ENCODE data around the gene UTS2B.

UTS2B gene

DNA sequence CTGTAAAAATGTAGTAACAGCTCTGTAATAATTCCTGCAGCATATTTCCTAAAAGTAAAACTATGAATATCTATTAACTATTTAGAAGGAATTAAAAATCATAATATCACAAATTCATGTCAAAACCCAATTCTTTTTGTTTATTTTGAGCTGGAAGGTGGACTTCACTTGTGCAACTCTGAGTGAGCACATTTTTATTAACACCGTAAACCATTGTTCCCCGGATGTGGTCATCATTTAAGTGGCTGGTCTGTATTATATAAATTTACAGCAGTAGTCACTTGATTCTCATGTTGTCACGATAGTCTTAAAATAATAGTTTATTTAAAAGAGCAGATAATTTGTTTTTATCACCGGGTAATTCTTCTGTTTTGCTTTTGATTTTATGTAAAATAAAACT is 43.0 kb upstream of the UTS2B start:
- TF ChIP-seq, protein P1, sequence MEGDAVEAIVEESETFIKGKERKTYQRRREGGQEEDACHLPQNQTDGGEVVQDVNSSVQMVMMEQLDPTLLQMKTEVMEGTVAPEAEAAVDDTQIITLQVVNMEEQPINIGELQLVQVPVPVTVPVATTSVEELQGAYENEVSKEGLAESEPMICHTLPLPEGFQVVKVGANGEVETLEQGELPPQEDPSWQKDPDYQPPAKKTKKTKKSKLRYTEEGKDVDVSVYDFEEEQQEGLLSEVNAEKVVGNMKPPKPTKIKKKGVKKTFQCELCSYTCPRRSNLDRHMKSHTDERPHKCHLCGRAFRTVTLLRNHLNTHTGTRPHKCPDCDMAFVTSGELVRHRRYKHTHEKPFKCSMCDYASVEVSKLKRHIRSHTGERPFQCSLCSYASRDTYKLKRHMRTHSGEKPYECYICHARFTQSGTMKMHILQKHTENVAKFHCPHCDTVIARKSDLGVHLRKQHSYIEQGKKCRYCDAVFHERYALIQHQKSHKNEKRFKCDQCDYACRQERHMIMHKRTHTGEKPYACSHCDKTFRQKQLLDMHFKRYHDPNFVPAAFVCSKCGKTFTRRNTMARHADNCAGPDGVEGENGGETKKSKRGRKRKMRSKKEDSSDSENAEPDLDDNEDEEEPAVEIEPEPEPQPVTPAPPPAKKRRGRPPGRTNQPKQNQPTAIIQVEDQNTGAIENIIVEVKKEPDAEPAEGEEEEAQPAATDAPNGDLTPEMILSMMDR (IDR thresholded peaks at IDR 0.05; ENCODE audit: insufficient read depth, low read length, poor library complexity, severe bottlenecking), result no peak
- H3K36me3 ChIP-seq (ENCODE audit: control insufficient read depth, insufficient read depth, low read length), result peaks cover 4% of the 10 kb centered on the region
- DNase-seq (ENCODE audit: extremely low read depth, insufficient read length), result no peak

DNA sequence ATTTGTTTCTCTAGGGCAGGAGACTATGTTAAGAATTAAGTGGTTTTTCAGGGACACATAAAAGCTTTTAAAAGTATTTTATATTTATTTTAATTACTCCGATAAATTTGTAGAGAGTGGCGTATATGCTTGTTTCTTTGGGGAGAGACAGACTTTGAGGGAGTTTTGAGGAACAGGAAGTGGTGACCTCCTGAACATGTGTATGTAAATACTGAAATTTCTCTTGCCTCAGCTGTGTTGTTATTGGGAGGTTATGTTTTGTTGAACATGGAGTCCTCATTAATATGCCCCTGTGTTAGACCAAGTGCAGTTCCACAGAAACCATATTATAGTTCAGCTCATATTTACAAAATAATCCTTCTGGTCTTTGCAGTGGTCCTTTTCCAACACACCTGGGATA is 41.8 kb upstream of the UTS2B start:
- TF ChIP-seq, protein P1 (IDR thresholded peaks at IDR 0.05; ENCODE audit: insufficient read depth, low read length, poor library complexity, severe bottlenecking), result no peak
- peaks cover 4% of the 10 kb centered on the region for H3K36me3 ChIP-seq (ENCODE audit: control insufficient read depth, insufficient read depth, low read length)
- H3K27me3 ChIP-seq (replicated peaks; ENCODE audit: control insufficient read depth, insufficient read depth, low read length), result no peaks in the 10 kb centered on the region
- DNase-seq (ENCODE audit: extremely low read depth, insufficient read length), result no peak
- H3K4me3 ChIP-seq (replicated peaks; ENCODE audit: low read depth, low read length), result no peak overlapping the region

More for the DNA sequence above, 43.0 kb upstream of the UTS2B start:
- H3K4me3 ChIP-seq (replicated peaks; ENCODE audit: low read depth, low read length), result no peak overlapping the region
- H3K27me3 ChIP-seq (replicated peaks; ENCODE audit: control insufficient read depth, insufficient read depth, low read length), result no peaks in the 10 kb centered on the region

DNA sequence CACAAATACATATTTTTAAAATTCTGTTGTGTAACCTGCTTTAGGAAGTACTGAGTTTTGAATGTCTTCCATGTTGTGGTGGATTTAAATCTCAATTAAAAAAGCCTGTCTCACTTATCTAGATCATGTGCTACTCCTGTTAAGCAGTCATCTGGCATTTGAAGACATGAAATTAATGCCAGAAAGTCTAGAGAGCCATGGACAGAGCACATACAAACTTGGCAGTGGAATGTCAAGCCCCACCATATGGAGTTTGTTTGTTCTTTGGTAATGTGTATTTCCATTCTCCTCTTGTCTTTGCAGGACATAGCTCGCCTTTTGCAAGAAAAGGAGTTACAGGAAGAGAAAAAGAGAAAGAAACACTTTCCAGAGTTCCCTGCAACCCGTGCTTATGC is 39.3 kb upstream of the UTS2B start:
- H3K4me3 ChIP-seq (replicated peaks; ENCODE audit: low read depth, low read length), result no peak overlapping the region
- DNase-seq (ENCODE audit: extremely low read depth, insufficient read length), result no peak
- no peaks in the 10 kb centered on the region for H3K27me3 ChIP-seq (replicated peaks; ENCODE audit: control insufficient read depth, insufficient read depth, low read length)
- no peaks in the 10 kb centered on the region for H3K36me3 ChIP-seq (ENCODE audit: control insufficient read depth, insufficient read depth, low read length)
- TF ChIP-seq, protein P1 (IDR thresholded peaks at IDR 0.05; ENCODE audit: insufficient read depth, low read length, poor library complexity, severe bottlenecking), result no peak

DNA sequence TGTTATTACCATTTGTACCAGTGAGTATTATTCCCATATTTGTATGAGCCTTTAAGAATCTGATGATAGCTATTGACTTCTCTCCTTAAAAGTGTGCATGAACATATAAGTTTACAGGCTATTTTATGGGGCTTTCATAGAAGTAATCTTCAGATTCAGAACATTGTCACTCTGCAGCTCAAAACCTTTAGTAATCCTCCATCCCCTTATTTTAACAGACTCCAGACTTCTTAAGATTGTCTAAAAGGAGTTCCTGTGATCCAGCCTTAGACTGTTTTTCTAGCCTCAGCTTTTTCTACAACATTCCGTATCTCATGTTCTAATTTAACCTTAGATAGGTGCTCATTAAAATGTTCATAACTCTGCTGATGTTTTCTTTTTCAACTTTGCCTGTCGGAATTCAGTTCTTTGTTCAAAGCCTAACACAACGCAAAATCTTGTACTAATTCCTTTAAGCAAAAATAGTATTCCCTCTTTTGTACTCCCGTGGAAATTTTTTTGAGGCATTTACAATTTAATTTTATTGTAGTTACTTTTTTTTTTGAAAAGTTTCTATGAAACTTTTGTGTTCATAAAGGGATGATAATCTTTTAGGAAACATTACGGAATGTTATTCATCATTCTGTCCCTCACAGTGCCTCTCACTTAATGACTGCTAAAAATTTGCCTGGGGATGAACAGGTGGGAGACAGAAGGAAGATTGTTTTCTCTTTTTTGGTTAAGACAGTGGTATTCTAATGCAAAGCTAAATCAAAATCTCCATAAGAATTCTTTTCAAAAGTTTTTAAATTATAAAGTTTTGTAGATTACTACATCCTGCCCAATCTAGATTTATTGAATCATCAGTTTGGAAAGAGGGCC is 38.7 kb upstream of the UTS2B start:
- no peaks in the 10 kb centered on the region for H3K36me3 ChIP-seq (ENCODE audit: control insufficient read depth, insufficient read depth, low read length)
- TF ChIP-seq, protein P1 (IDR thresholded peaks at IDR 0.05; ENCODE audit: insufficient read depth, low read length, poor library complexity, severe bottlenecking), result no peak
- DNase-seq (ENCODE audit: extremely low read depth, insufficient read length), result no peak
- H3K27me3 ChIP-seq (replicated peaks; ENCODE audit: control insufficient read depth, insufficient read depth, low read length), result no peaks in the 10 kb centered on the region
- no peak overlapping the region for H3K4me3 ChIP-seq (replicated peaks; ENCODE audit: low read depth, low read length)

DNA sequence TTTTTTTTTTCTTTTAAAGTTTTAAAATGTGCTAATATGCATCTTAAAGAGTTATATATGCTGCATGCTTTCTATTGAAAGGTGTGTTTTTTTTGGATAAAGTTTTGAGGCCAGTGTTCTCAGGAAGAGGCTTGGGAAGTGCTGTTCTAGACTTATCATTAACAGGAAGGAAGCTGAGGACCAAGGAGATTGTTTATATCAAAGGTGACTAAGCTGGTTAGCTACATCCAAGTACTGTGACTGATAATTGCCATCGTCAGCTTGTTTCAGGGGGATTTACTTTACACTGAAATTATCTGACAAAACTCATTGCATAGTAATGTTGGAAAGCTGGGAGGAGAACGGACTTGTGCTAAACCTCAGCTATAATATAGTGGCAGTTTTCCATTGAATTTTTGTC is 36.3 kb upstream of the UTS2B start:
- TF ChIP-seq, protein P1 (IDR thresholded peaks at IDR 0.05; ENCODE audit: insufficient read depth, low read length, poor library complexity, severe bottlenecking), result no peak
- Histone ChIP-seq H3K36me3 (ENCODE audit: control insufficient read depth, insufficient read depth, low read length) (peaks cover 2% of the 10 kb centered on the region), H3K4me3 (replicated peaks; ENCODE audit: low read depth, low read length) (no peak overlapping the region), H3K27me3 (replicated peaks; ENCODE audit: control insufficient read depth, insufficient read depth, low read length) (no peaks in the 10 kb centered on the region)
- no peak for DNase-seq (ENCODE audit: extremely low read depth, insufficient read length)
